HG03354 (cell line): Measurements from ENCODE around the gene BRD8.
"Not testable (repeated sequence)": the region's sequence is repeated elsewhere in the genome, so short reads cannot be mapped to it uniquely, and the experiment has no call there.

ENCODE experiments used
- ATAC-seq: cut with Tn5 transposase; IDR thresholded peaks from one replicate; pipeline ENCODE4 v1.9.1; 2021; ENCODE audit warnings: mild to moderate bottlenecking; ENCODE audit not compliant: unreplicated experiment, poor library complexity, severe bottlenecking

BRD8 gene

DNA sequence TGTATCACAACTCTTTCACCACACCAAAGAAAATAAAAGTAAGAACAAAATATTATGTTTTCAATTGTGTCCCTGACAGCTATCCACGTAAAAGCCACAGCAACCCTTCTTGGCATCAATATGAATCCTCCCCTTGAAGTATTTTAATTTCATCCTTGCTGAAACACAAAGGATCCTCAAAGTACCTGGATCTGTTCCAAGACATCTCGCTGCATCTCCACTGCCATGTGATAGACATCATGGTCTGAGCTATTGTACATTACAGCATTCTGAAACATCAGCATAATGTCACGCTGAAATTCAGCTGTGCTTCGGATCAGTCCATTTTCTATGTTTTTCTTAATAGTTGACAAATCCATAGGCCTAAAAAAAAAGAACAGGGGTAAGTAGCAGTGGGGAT lies 17.7 kb downstream of the BRD8 start:
- ATAC-seq: no peak

GRCh38 chr5:138159666-138160065 lies 18.8 kb downstream of the BRD8 start:
- no peak for ATAC-seq

- ATAC-seq: no peak
Observed at GRCh38 chr5:138157626-138158025, 20.8 kb downstream of the BRD8 start.

DNA sequence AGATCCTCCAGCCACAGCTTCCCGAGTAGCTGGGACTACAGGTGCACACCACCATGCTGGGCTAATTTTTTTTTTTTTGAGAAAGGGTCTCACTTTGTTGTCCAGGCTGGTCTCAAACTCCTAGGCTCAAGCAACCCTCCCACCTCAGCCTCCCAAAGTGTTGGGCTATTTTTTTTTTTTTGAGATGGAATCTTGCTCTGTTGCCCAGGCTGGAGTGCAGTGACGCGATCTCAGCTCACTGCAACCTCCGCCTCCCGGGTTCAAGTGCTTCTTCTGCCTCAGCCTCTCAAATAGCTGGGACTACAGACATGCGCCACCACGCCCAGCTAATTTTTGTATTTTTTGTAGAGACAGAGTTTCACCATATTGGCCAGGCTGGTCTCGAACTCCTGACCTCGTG lies 22.5 kb downstream of the BRD8 start:
- ATAC-seq: not testable (repeated sequence)

DNA sequence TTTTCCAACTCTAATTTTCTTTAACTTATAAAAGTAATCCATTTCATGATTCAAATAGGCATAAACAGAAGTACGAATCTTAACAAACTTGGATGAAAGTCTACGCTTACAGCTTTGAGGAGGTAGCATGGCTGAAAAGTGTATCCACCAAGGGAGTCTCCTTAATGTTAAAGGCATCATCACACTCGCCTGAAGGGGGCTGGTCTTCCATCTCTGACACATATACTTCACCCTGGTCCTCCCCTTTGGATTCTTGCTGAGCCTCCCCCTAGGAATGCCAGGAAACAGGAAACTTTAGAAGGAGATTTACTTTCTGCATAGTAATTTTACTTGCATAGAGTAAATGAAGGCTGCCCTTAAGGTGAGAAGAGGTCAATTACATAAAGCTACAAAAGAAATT lies 28.9 kb downstream of the BRD8 start:
- no peak for ATAC-seq

GRCh38 chr5:138148811-138149210 lies 29.6 kb downstream of the BRD8 start:
- no peak for ATAC-seq

DNA sequence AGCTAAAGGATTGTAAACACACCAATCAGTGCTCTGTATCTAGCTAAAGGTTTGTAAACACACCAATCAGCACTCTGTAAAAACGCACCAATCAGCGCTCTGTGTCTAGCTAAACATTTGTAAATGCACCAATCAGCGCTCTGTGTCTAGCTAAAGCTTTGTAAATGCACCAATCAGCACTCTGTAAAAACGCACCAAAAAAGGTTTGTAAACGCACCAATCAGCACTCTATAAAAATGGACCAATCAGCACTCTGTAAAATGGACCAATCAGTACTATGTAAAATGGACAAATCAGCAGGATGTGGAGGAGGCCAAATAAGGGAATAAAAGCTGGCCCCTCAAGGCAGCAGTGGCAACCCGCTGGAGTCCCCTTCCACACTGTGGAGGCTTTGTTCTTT lies 34.9 kb downstream of the BRD8 start:
- not testable (repeated sequence) for ATAC-seq

DNA sequence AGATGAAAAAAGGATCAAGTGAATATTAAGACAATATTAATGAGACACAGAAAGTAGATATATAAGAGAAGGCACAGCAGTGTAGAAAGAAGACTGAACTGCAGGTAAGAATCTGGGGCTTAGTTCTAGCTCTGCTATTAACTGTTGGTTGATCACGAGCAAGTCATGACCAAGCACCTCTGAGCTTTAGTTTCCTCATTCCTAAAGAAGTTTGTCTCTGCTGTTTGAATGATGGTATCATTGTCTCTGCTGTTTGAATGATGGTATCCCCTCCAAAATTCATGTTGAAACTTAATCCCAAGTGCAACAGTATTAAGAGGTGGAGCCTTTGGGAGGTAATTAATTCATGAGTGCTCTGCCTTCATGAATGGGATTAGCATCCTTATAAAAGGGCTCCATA lies 36.7 kb downstream of the BRD8 start:
- no peak for ATAC-seq

DNA sequence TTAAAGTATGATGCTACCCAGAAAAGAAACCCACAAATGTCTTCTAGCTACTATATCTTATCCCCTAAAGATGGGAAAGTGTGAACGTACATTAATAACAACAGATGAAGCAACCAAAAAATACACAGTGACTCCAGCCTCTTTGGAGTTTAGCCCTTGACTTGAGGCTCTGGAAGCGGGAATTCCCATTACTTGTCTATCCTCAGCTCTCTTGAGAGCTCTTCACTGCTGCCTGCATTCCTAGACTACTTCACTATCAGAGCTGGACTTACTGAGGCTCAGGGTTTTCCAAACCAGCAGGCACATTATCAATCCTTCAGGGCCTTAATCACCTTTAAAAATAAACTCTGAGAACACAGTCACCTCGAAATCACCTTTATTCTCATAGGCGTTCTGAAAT lies 38.2 kb downstream of the BRD8 start:
- ATAC-seq: no peak

DNA sequence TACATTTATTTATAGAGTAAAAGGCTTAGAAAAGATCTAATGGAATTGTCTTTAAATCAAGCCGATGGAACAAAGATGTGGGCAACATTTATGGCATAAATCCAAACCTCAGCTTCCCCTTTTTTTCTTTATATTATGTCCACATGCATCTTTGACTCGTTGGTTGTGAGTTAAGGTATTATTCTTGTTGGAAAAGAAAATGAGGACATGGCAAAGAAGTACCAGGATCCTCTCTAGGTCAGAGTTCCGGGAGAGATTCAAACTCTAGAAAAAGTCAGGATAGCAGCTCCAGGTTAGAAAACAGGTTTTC lies 38.7 kb downstream of the BRD8 start:
- no peak for ATAC-seq

- peak; percentile 81 for ATAC-seq
Observed at GRCh38 chr5:138138949-138139780, 39.3 kb downstream of the BRD8 start, which contains the start of gene NME5. Gene NME5 (minus strand): TSS chr5:138139428. CDS start chr5:138138780, 648 bp downstream.

DNA sequence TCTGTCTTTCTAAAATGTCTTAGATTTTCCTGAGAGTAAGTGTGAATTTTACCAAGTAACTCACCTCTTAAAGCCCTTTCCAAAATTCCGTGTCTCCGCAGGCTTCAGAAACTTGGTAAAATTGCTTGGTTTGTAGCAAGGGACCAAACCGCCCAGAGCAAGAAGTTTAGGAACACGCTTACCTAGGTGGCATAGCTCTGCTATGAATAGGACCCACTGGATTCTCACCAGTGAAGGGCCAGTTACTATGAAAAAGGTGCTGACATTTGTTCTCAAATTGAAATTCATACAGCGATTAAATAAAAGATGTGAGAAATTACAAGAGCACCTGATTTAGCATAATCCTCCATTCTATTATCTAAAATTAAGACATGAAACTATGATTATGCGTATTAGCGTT lies 45.9 kb downstream of the BRD8 start:
- ATAC-seq: no peak

DNA sequence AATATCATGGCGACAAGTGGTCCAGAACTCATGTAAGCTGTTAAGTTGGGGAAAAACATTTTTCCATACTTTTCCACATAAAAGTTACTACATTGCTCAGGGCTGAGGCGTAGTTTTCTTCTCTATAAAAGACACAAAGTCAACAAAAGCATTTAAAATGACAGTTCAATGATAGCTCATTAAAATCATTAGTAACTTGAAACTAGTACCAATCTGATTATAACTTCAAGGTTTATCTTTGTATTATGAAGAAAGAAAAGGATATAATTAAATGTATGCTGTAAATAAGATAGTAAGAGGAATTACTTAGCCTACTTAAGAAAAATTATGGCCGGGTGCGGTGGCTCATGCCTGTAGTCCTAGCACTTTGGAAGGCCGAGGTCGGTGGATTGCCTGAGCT lies 49.1 kb downstream of the BRD8 start:
- ATAC-seq: no peak

GRCh38 chr5:138128334-138128733 lies 50.1 kb downstream of the BRD8 start:
- no peak for ATAC-seq

GRCh38 chr5:138115254-138115653 lies 63.2 kb downstream of the BRD8 start:
- no peak for ATAC-seq

- no peak for ATAC-seq
Observed at GRCh38 chr5:138111937-138112336, 66.5 kb downstream of the BRD8 start.

DNA sequence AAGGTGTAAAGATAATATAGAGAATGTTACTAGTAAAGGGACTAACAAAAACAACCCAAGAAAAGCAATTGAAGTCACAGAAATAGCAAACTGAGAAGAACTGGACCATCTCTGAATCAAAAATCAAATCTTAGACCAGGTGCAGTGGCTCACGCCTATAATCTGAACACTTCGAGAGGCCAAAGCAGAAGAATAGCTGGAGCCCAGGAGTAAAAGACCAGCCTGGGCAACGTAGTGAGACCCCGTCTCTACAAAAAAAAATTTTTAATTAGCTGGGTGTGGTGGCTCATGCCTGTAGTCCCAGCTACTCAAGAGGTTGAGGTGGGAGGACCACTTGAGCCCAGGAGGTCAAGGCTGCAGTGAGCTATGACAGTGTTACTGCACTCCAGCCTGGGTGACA lies 67.2 kb downstream of the BRD8 start:
- no peak for ATAC-seq

DNA sequence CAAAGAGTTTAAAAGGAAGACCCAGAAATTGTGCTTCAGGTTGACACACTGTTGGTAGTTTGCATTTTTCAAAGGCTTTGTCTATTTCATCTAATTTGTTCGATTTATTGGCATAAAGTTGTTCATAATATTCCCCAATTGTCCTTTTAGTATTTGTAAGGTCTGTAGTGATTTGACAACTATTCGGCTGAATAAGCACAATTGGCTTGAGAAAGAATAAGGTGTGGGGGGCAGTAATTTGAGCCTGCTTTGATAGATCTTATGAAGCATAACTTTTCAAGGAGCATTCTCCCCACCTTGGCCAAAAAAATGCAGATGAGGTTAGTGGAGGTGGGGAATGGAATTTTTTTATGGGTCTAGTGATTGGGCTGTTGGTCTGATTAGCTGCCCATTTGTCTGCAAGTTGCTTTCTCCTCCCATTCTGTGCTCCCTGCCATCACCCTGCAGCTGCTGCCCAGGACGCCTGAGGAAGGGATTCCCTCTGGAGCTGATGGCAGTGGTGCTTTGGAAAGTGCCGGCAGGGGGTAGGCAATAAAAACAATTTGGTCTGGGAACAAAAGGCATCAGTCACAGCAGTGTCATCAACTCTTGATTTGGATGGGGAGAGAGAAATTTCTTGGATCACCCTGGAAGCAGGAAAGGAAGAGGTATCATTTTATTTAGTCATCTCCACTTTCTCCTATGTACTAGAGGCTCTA lies 68.0 kb downstream of the BRD8 start:
- no peak for ATAC-seq

DNA sequence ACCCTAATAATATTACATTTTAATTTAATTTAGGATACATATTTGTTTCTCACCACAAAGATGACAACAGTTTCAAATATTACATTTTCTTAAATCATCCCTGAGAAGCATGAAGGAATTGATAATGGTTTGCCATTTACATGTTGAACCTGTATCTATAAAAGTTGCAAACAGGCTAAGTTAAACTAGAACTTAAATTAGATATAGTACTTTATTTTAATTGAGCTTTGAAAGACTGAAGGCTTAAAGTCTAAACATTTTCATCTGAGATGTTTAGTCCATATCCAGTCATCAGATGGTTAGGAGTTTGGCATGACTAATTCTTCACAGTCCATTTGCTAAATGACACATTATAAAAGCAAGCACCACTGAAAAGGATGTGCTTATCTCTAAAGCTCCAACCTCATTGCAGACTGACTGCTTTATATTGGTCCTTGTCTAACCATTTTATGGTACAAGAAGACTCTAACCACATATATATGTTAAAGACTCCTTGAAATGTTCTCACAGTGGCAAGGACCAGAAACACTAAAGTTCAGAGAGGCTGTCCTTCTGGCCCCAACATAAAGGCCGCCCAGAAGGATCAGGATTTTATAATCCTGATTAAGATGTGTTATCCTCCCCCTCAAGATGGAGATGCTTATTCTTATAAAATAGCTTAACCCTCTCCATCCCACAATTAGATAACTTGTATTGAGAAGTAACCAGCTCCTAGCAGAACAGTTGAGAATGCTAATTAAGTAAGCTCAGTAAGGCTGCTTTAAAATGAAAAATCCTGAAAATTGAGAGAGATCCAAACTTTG lies 68.8 kb downstream of the BRD8 start:
- no peak for ATAC-seq

GRCh38 chr5:138107213-138107612 lies 71.2 kb downstream of the BRD8 start:
- no peak for ATAC-seq

- ATAC-seq: no peak
Observed at GRCh38 chr5:138105709-138106108, 72.7 kb downstream of the BRD8 start.
